MM.1S (cell line): ENCODE measurements around the gene SYT9.

Experiments used
- CTCF ChIP-seq: fragments of 300-600 bp; sonication (generic); IDR thresholded peaks from 2 replicates; pipeline ENCODE4 v1.5.1; 2016; ENCODE audit warnings: antibody characterized with exemption, low read length, mixed read lengths
- EZH2 ChIP-seq: fragments of 300-600 bp; sonication (generic); optimal IDR thresholded peaks from 2 replicates; pipeline ENCODE3; 2017; ENCODE audit warnings: low read depth, mild to moderate bottlenecking, antibody characterized with exemption, low read length, mixed read lengths
- EZH2phosphoT487 ChIP-seq: fragments of 300-600 bp; sonication (generic); IDR thresholded peaks from 2 replicates; pipeline ENCODE4 v1.6.1; 2018; ENCODE audit warnings: antibody characterized with exemption, low read length

DNA sequence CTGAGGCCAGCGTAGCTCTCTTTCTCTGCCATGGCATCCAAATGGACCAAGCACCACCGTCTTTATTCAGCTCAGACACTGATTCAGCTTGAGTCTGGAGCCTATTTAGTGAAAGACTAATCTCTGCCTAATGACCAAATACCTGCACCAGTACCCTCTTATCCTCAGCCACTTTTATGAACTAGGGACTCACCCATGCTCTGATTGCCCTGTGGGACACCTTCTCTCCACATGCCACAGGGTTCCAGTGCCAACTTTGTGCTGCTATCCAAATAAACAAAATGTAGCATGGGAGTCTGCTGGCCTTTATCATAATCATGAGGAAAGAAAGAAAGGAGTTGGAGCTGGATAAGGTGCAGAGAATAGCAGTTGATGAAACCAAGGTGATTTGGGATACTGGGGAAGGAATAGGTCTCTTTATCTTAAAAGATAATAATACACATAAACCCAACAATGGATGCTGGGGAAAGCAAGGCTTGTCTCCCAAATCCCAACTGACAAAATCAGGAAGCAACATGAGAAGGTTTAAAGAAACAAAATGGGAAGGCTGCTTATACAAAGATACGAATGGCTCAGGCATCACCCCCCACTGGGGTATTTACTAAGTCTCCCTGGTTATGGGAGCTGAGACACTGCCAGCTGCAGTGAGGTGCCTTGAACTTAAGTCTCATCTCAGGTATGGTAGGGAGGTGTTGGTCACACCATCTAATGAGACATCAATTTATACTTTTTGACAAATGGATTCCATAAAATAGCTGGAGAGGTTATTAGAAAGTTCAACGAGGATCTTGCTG is 63.3 kb downstream of the SYT9 start:
- TF ChIP-seq CTCF (no peak), EZH2phosphoT487 (no peak), EZH2 (no peak)
